ENCODE measurements around the gene ARHGAP24. TPM values are rescaled to one million over a fixed set of nuclear protein-coding genes. Genes with fewer than 3 reads are reported as not detected.
"Not testable (repeated sequence)": the region's sequence is repeated elsewhere in the genome, so short reads cannot be mapped to it uniquely, and the experiment has no call there.

The ARHGAP24 gene
- polyA plus RNA-seq, 1 donor = 110 TPM

DNA sequence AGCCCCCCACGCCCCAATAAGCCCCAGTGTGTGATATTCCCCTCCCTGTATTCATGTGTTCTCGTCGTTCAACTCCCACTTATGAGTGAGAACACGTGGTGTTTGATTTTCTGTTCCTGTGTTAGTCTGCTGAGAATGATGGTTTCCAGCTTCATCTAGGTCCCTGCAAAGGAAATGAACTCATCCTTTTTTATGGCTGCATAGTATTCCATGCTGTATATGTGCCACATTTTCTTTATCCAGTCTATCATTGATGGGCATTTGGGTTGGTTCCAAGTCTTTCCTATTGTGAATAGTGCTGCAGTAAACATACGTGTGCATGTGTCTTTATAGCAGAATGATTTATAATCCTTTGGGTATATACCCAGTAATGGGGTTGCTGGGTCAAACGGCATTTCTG is 440.6 kb downstream of the ARHGAP24 start:
- not testable (repeated sequence) for DNase-seq

GRCh38 chr4:85919200-85919887 is 444.4 kb downstream of the ARHGAP24 start:
- no peak for DNase-seq

- no peak for DNase-seq
Measured at GRCh38 chr4:85925071-85925470, 450.1 kb downstream of the ARHGAP24 start.

GRCh38 chr4:85928775-85929591 is 454.0 kb downstream of the ARHGAP24 start:
- DNase-seq = peak; percentile 83

- peak; percentile 60 for DNase-seq
Measured at GRCh38 chr4:85929961-85930665, 455.2 kb downstream of the ARHGAP24 start.

- no peak for DNase-seq
Measured at GRCh38 chr4:85932500-85933290, 457.7 kb downstream of the ARHGAP24 start.

DNA sequence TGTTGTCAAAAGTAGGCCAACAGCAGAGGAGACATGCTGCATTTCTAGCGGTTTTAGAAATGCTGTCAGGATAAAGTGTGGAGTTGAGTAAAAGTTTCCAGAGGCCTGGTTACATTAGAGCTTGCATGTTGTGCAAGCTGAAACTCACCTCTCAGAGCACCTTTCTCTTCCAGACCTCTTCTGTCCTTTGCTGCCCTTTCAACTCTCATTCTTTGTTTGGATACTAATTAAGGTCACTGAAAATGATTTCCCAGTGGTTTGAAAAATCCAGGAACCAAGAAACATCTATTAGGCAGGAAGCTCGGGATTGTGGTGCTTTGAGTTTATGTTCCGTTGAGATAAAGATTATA is 458.3 kb downstream of the ARHGAP24 start:
- DNase-seq = no peak

DNA sequence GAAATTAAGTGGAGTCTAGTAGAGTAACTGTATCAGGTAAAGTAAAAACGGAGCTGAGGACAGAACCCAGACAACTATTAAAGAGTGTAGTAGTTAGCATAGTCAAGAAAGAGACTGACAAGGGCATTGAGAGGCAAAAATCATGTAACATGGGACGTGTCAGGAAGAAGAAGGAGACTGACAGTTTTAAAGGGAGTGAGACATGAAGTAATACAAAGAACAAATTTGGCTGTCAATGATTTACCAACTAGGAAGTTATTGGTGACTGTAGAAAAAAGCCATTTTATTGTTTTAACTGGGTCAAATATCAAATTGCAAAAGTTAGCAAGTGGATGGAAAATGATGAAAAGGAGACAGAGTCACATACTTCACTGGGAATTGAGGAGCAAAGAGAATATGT is 462.6 kb downstream of the ARHGAP24 start:
- no peak for DNase-seq

GRCh38 chr4:85938062-85938461 is 463.1 kb downstream of the ARHGAP24 start:
- no peak for DNase-seq

- DNase-seq = no peak
Measured at GRCh38 chr4:85938902-85939301, 464.0 kb downstream of the ARHGAP24 start.

DNA sequence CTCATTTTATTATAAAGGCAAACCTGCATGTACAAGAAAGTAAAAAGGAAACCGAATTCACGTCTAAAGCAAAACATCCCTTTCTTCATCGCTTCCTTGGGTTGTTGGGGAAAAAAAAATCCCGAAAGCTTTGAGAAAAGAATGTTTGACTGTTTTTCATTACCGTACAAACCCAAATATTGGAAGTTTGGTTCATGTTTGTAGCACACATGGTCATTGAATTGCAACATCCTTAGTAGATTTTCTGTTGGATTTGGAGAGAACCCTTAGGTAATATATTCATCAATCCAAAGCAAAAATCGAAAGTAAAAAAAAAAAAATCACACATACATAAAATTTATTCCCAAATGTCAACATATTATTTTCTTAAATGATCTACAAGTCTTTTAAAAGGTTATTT is 464.6 kb downstream of the ARHGAP24 start:
- DNase-seq = no peak

DNA sequence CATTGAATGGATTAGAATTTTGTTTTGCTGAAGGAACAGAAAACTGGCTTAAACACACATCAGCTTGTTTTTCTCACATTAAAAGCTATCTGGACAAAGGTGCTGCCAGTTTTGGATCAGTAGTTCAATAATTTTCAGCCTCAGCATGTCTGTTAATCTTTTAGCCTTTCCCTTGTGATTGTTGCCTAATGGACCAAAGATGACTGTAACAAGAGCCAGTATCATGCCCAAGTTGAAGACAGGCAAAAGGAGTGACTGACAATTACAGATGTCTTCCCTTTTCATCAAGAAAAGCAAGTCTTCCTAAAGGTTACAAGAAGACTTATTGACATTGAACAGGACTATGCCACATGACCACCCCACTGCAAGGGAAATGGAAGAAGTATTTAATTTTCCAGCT is 465.2 kb downstream of the ARHGAP24 start:
- DNase-seq = no peak

DNA sequence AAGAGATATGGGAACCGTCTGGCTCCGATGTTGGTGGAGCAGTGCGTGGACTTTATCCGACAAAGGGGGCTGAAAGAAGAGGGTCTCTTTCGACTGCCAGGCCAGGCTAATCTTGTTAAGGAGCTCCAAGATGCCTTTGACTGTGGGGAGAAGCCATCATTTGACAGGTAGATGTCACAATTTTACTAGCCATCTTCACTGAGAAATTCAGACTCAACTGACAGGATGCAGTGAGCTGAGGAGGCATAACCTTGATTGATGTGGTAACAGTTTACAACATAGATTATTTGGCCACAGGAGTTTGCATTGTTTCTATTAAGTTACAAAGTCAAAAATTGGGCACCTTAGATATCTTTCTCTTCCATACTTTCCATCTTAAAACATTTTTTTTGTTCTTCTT is 467.2 kb downstream of the ARHGAP24 start:
- DNase-seq = no peak

- no peak for DNase-seq
Measured at GRCh38 chr4:85946821-85947220, 471.9 kb downstream of the ARHGAP24 start.

- DNase-seq = no peak
Measured at GRCh38 chr4:85951099-85951498, 476.1 kb downstream of the ARHGAP24 start.

DNA sequence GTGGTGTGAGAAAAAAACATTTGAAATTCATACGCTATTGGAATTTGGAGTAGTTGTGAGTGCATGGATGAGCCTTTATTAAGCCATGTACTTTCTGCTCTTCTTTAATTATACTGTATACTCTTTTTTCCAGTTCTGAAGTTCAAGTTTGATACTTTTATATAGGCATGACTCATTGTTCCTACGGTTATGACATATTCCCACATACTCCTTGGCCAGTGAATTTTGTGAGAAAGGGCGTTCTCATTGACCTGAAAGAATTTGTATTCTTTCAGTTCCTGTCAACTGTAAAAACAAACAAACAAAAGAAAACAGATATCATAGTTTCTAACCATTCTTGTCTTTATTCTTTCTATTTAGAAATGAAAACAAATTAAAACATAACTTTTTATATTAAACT is 477.6 kb downstream of the ARHGAP24 start:
- DNase-seq = no peak

DNA sequence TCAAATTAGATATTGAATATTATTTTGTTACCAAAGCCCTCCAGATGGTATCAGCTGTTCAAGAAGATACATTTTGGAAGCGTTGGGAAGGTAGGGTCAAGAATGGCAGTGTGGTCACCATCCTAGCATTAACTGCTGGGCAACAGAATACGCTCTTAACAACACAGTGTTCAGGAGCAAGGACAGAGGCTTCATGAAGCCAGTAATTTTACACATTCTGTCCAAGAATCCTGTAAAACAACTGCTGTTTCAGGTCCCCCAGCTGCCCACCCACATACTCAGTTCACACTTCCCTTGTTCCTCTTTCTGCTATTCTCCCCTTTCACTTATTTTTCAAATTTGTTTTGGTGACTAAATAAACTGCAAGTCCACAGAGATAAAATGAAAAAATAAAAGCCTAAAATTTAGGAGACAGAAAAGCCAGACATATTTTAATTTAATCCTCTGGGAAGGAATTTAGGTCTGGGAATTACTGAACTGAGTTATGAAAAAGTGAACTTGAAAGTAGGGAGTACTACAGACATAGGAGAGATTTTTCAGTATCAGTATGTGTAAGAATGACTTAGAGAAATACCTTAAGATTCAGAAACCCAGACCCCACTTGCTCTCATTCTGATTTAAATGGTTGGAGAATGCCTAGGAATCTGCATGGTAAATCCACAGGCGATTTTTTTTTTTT is 478.2 kb downstream of the ARHGAP24 start:
- DNase-seq = no peak

DNA sequence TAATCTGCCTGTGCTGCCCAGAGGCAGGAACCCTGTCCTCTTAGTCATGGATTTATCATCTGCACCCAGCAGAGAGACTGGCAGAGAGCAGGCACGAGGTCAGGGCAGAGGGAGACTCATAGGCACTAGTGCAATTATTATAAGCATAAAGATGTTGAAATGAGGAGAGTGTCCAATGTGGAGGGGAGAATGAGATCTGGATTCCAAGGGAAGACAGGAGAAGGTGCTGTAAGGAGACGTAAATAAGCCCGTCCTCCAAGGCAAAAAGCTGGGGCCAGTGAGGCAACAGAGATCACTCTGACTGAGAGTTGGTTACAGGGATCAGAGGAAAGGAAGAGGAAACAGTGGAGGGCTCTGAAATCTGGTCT is 478.7 kb downstream of the ARHGAP24 start:
- no peak for DNase-seq

DNA sequence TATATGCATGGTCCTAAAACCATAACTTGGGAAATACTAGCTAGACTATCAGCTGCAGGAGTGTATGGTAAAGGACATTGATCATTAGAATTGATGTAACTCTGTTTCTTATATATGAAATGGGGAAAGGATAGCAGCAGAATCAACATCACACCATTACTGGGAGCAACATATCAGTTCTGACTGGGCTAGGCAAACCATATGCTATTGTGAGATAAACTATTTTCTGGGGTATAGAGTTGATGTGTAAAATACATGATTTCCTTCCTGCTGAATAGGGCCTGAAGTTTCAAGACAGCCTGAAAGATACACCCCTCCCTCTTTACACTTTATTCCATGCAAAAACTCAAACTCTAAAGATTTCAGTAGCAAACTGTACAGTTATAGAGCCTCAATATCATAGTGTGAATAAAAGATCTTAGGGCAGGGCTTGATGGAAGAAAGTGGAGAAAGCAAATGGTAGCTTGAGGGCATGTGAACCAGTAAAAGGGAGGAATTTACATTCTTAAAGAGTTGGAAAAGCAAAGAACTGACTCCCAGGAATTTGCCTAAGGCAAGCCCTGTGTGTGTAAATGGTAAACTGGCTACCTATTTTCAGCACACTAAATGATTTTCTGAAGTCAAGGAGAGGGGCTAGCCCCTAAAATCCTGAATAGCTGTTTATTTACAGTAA is 480.8 kb downstream of the ARHGAP24 start:
- no peak for DNase-seq

- DNase-seq = no peak
Measured at GRCh38 chr4:85956293-85956945, 481.5 kb downstream of the ARHGAP24 start.

- DNase-seq = no peak
Measured at GRCh38 chr4:85961887-85962286, 486.9 kb downstream of the ARHGAP24 start.
